Ovary (tissue), 9 donors: ENCODE results near the gene C9. TPM values are rescaled to one million over a fixed set of nuclear protein-coding genes. Genes with fewer than 3 reads are reported as not detected.
"Not testable (repeated sequence)": the region's sequence is repeated elsewhere in the genome, so short reads cannot be mapped to it uniquely, and the experiment has no call there.

Source experiments
- DNase-seq, 5 donors: peaks; one replicate each; pipeline ENCODE4 v3.0.0-alpha.2; 2019 to 2020
- H3K27ac ChIP-seq, 2 donors: fragments of 200-600 bp; one replicate each; pipeline versions ENCODE4 v1.5.1 to v1.8.0; 2019 to 2022
- H3K27me3 ChIP-seq: fragments of 200-600 bp; one replicate; pipeline ENCODE4 v1.8.0; 2022
- H3K36me3 ChIP-seq: fragments of 200-600 bp; sonication (generic); one replicate; pipeline ENCODE4 v1.5.1; 2019
- H3K4me1 ChIP-seq: one replicate; pipeline ENCODE4 v1.8.1; 2013; ENCODE audit warnings: mild to moderate bottlenecking, moderate library complexity; ENCODE audit not compliant: insufficient read depth
- H3K4me3 ChIP-seq: fragments of 200-600 bp; sonication (generic); one replicate; pipeline ENCODE4 v1.5.1; 2017
- H3K9me3 ChIP-seq, 2 donors: fragments of 200-600 bp in 1 of 2; sonication (generic) in 1 of 2; one replicate each; pipeline versions ENCODE4 v1.5.1 to v1.8.1; 2013 to 2019; ENCODE audit warnings: mild to moderate bottlenecking in 1 of 2, moderate library complexity in 1 of 2
- EP300 ChIP-seq: sonication (generic); formaldehyde crosslinking; IDR thresholded peaks from one replicate; pipeline ENCODE4 v1.6.1; 2017; ENCODE audit warnings: antibody characterized with exemption
- POLR2A ChIP-seq: fragments of 450-650 bp; IDR thresholded peaks from one replicate; pipeline ENCODE4 v1.6.1; 2017; ENCODE audit warnings: antibody characterized with exemption, mild to moderate bottlenecking, moderate library complexity
- WGBS, 3 donors: extraction: QIAGEN DNeasy Blood & Tissue Kit in 1 of 3; methylation state at CpG; one replicate each; pipeline versions ENCODE4 v1.1.5 to v1.1.7; 2013 to 2017; 5-methylcytosine and 5-hydroxymethylcytosine counted together
- intact Hi-C, 4 donors: fragments of 100-400 bp; cut with DNase I; formaldehyde crosslinking; loops; one replicate each; pipeline versions ENCODE4 v1.11.0 to v1.15.1; 2022 to 2023
- polyA plus RNA-seq, 2 donors: library from polyadenylated mRNA; stranded (reverse); fragments of 200-250 nt in 1 of 2; fragments of 350-450 nt in 1 of 2; fragmentation: Illumina TruSeq in 1 of 2; extraction: RNeasy Lipid Tissue Mini Kit (QIAGEN cat#74804) in 1 of 2; gene quantifications; one replicate each; pipeline ENCODE4 v1.2.3, GENCODE V29; 2013 to 2014
- total RNA-seq, 7 donors: library from RNA; depleted of rRNA in 2 of 7; stranded (reverse); fragments of >200 nt in 2 of 7; fragmentation: NEBNext Ultra II Directional in 3 of 7; extraction: Animal tissue kit (Norgen Biotek cat#: 25700) in 3 of 7; gene quantifications; one replicate each; pipeline versions ENCODE4 v1.1.0 to v1.2.4, GENCODE V29; 2016 to 2023
- TF ChIP-seq, protein P1 (sequence below), 3 donors: fragments of 450-650 bp in 2 of 3; fragments of 200-600 bp in 1 of 3; IDR thresholded peaks; one replicate each; pipeline versions ENCODE4 v1.5.1 to v1.8.0; 2016 to 2022; ENCODE audit warnings: antibody characterized with exemption in 3 of 3, mild to moderate bottlenecking in 1 of 3
- donor health status: DM: no; HTN: no; CAD: no; lungs with moderate emphysema.
- donor health status: DM: no; HTN: no; CAD: no.
- donor health status: Bipolar disorder and iron deficiency.
- donor health status: DM: yes; HTN: yes; CAD: no.
- donor health status: DM: no; HTN: no; CAD: no.
- donor health status: DM: yes; HTN: yes; CAD: no.

Gene C9
- total and polyA plus RNA-seq, 9 donors: 0.20 to 0.84 TPM; not detected in 7

DNA sequence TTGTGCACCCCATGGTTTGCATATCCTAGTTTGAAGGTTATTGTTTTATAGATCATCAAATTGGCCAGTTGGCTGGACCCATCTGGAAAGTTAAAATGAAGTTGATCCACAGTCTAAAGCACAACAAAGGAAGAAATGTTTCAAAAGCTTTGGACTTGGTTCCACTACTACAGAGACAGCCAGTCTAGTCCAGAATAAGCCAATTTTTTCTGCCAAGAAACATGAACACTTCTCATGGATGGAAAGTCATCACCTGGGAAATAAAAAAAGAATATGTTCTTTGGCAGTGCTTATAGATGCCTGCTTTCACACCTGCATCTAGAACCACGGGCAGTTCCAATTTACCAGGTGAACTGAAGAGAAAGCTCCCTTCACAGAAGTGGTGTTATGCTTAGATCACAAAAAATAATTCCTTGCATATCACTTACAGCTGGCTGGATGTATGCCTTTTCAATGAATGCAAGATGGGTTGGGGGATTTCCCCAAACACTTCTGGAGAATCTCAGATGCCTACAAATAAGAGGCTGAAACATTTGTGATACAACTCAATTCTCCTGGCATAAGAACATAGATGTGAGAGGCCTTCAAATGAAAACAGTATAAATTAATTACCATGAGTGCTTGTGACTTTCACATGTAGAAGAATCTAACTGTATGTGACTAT lies 26.9 kb downstream of the C9 start:
- no peaks in the 10 kb centered on the region for H3K27me3 ChIP-seq
- intact Hi-C loops: no loop called here
- 71 to 79% (median 75%) methylated on average over 1 of the region's 1 CpG for WGBS, 3 donors
- no peaks in the 10 kb centered on the region for H3K9me3 ChIP-seq
- DNase-seq: no peak
- H3K4me3 ChIP-seq: no peak overlapping the region
- H3K4me1 ChIP-seq: no peaks in the 10 kb centered on the region
- no peaks in the 10 kb centered on the region for H3K36me3 ChIP-seq
- no peak overlapping the region for H3K27ac ChIP-seq
- TF ChIP-seq, protein P1, sequence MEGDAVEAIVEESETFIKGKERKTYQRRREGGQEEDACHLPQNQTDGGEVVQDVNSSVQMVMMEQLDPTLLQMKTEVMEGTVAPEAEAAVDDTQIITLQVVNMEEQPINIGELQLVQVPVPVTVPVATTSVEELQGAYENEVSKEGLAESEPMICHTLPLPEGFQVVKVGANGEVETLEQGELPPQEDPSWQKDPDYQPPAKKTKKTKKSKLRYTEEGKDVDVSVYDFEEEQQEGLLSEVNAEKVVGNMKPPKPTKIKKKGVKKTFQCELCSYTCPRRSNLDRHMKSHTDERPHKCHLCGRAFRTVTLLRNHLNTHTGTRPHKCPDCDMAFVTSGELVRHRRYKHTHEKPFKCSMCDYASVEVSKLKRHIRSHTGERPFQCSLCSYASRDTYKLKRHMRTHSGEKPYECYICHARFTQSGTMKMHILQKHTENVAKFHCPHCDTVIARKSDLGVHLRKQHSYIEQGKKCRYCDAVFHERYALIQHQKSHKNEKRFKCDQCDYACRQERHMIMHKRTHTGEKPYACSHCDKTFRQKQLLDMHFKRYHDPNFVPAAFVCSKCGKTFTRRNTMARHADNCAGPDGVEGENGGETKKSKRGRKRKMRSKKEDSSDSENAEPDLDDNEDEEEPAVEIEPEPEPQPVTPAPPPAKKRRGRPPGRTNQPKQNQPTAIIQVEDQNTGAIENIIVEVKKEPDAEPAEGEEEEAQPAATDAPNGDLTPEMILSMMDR (IDR thresholded peaks at IDR 0.05): no peak
- no peak for TF ChIP-seq POLR2A
- no peak for TF ChIP-seq EP300

DNA sequence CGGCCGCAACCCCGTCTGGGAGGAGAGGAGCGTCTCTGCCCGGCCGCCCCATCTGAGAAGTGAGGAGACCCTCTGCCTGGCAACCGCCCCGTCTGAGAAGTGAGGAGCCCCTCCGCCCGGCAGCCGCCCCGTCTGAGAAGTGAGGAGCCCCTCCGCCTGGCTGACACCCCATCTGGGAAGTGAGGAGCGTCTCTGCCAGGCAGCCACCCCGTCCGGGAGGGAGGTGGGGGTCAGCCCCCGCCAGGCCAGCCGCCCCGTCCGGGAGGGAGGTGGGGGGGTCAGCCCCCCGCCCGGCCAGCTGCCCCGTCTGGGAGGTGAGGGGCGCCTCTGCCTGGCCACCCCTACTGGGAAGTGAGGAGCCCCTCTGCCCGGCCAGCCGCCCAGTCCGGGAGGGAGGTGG lies 30.0 kb downstream of the C9 start:
- H3K4me1 ChIP-seq, intact Hi-C loops, H3K9me3 ChIP-seq, H3K27me3 ChIP-seq, H3K36me3 ChIP-seq, H3K27ac ChIP-seq, H3K4me3 ChIP-seq, DNase-seq: not testable (repeated sequence)
- WGBS, 3 donors: 88 to 100% (median 88%) methylated on average over 2 to 27 of the region's 27 CpGs

DNA sequence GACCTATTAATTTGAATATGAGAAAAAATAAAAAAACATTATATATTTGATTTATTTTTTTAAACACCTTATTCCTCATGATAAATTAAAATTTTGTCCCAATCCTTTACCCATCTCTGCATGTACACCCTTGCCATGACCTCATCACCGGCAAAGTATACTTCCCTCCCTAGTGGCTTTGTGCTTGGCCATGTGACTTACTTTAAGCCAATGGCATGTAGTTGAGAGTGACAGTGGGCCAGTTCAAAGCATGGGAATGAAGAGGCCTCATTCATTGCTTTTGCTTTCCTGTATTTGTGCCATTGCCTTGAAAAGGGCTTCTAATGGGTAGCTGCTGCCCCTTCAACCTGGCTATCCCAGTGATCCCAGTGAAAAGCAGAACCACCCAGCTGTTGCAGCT lies 31.2 kb downstream of the C9 start:
- H3K27ac ChIP-seq: no peak overlapping the region
- no peaks in the 10 kb centered on the region for H3K36me3 ChIP-seq
- DNase-seq: no peak
- no peaks in the 10 kb centered on the region for H3K27me3 ChIP-seq
- no peaks in the 10 kb centered on the region for H3K4me1 ChIP-seq
- H3K9me3 ChIP-seq: no peaks in the 10 kb centered on the region
- intact Hi-C loops: no loop called here
- TF ChIP-seq, protein P1 (IDR thresholded peaks at IDR 0.05): no peak
- TF ChIP-seq POLR2A (no peak), EP300 (no peak)
- H3K4me3 ChIP-seq: no peak overlapping the region
- WGBS, 3 donors: 83 to 100% (median 97%) methylated on average over 1 of the region's 1 CpG

DNA sequence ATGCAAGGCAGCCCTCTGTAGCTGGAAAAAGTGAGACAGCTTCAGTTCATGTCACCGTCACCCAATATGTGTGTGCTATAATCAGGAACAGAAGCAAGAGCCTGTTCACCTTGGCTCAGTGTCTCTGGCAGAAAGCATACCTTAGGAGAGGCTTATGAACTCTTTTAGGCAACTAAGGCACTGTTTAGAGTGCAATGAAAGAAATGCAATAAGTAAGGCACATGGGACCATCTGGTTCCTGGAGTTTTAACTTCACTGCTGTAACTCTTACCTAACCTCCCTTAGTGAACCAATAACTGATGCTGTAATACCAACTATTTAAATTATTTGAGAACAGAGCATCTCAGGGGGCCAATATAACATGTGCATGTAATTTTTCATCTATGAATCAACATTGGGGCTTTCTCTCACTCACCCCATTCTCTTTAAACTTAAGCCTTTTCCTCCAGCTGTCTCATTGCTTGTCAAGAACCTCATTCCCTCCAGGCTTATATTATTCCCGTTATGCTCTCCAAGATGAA lies 32.4 kb downstream of the C9 start:
- intact Hi-C loops: no loop called here
- Histone ChIP-seq H3K27ac (no peak overlapping the region), H3K9me3 (no peaks in the 10 kb centered on the region), H3K4me1 (no peaks in the 10 kb centered on the region), H3K4me3 (no peak overlapping the region), H3K27me3 (no peaks in the 10 kb centered on the region), H3K36me3 (no peaks in the 10 kb centered on the region)
- TF ChIP-seq, protein P1 (IDR thresholded peaks at IDR 0.05): no peak
- TF ChIP-seq EP300 (no peak), POLR2A (no peak)
- WGBS, 3 donors: 58 to 63% (median 61%) methylated on average over 2 of the region's 2 CpGs
- no peak for DNase-seq

DNA sequence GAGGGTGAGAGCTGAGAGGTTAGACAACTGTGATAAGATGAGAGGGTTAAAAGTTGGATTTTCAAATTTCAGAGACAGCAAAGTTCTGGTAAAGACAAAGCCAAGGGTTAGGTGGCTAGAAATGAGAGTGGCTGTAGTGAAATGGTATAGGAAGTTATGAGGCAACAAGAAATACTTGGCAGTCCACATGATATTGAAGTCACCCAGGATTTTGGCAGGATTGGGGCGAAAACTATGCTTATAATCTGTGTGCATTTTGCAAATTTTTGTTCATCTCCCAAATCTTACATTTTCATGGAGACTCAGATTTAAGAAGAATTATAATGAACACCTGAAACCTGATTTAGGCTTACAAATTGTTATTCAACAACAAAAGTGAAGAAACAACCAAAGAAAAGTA lies 35.6 kb downstream of the C9 start:
- no peaks in the 10 kb centered on the region for H3K36me3 ChIP-seq
- 86 to 95% (median 88%) methylated on average over 1 of the region's 1 CpG for WGBS, 3 donors
- H3K4me1 ChIP-seq: no peaks in the 10 kb centered on the region
- H3K27me3 ChIP-seq: no peaks in the 10 kb centered on the region
- intact Hi-C loops: no loop called here
- TF ChIP-seq POLR2A (no peak), EP300 (no peak)
- TF ChIP-seq, protein P1 (IDR thresholded peaks at IDR 0.05): no peak
- no peaks in the 10 kb centered on the region for H3K9me3 ChIP-seq
- DNase-seq: no peak
- H3K27ac ChIP-seq: no peak overlapping the region
- no peak overlapping the region for H3K4me3 ChIP-seq
